ENCODE data around the gene TLCD1.

Gene TLCD1

GRCh38 chr17:28717578-28718332 lies 8.3 kb downstream of the TLCD1 start, which contains the start of gene RAB34:
RAB34 (minus strand) TSS chr17:28717868; CDS start chr17:28717266, 602 bp downstream.
- peak within 1 kb of the TSS; percentile 97 for H3K27ac ChIP-seq (ENCODE audit: low read depth, low read length)
- no CpG with 5 or more reads among the region's 60 CpGs for WGBS (ENCODE audit: extremely low coverage, insufficient coverage, low lambda C conversion rate)
- DNase-seq = peak; percentile 98

GRCh38 chr17:28716740-28717577 lies 9.1 kb downstream of the TLCD1 start:
- no peak overlapping the region for H4K8ac ChIP-seq (ENCODE audit: low read depth, low read length)
- H3K79me2 ChIP-seq (ENCODE audit: control insufficient read depth, insufficient read depth, low read length) = peaks cover 41% of the 10 kb centered on the region
- peak overlapping the region; percentile 43 for H2AK5ac ChIP-seq (ENCODE audit: low read length)
- H3K27me3 ChIP-seq (ENCODE audit: insufficient read depth, low read length, poor library complexity) = no peaks in the 10 kb centered on the region
- peaks cover 13% of the 10 kb centered on the region for H3K36me3 ChIP-seq (ENCODE audit: control insufficient read depth, insufficient read depth, low read length)
- H3K4me1 ChIP-seq (ENCODE audit: control insufficient read depth, low read depth, low read length) = peaks cover 8% of the 10 kb centered on the region
- peaks cover 23% of the 10 kb centered on the region for H3K79me1 ChIP-seq (ENCODE audit: low read length)
- no peak overlapping the region for H2BK15ac ChIP-seq (replicated peaks; ENCODE audit: low read depth)
- peak overlapping the region; percentile 98 for H3K9ac ChIP-seq (ENCODE audit: low read length)
- DNase-seq = peak; percentile 57
- H3K4ac ChIP-seq (ENCODE audit: low read depth, low read length) = peak overlapping the region; percentile 93
- no CpG with 5 or more reads among the region's 63 CpGs for WGBS (ENCODE audit: extremely low coverage, insufficient coverage, low lambda C conversion rate)
- peak overlapping the region; percentile 58 for H3K27ac ChIP-seq (ENCODE audit: low read depth, low read length)
- peak overlapping the region; percentile 89 for H3K4me3 ChIP-seq (ENCODE audit: low read length)
- H3K23ac ChIP-seq (ENCODE audit: low read length) = peak overlapping the region; percentile 92
- peak overlapping the region; percentile 73 for H3K4me2 ChIP-seq (ENCODE audit: low read length)
- H2BK120ac ChIP-seq (ENCODE audit: low read depth, low read length) = peak overlapping the region; percentile 62
- H3K18ac ChIP-seq (ENCODE audit: low read length) = peak overlapping the region; percentile 70
- H4K5ac ChIP-seq (ENCODE audit: low read length) = no peak overlapping the region
- peak overlapping the region; percentile 57 for H2BK5ac ChIP-seq (ENCODE audit: low read length)
- peak overlapping the region; percentile 96 for H3K56ac ChIP-seq (ENCODE audit: low read length)

More at GRCh38 chr17:28717578-28718332, 8.3 kb downstream of the TLCD1 start, which contains the start of gene RAB34:
- Histone ChIP-seq H3K27me3 (ENCODE audit: insufficient read depth, low read length, poor library complexity) (no peaks in the 10 kb centered on the region), H3K9ac (ENCODE audit: low read length) (peak within 1 kb of the TSS; percentile 98), H3K4me2 (ENCODE audit: low read length) (peak within 1 kb of the TSS; percentile 88), H2AK5ac (ENCODE audit: low read length) (peak within 1 kb of the TSS; percentile 99), H3K36me3 (ENCODE audit: control insufficient read depth, insufficient read depth, low read length) (peaks cover 18% of the 10 kb centered on the region), H3K18ac (ENCODE audit: low read length) (peak within 1 kb of the TSS; percentile 77), H3K4ac (ENCODE audit: low read depth, low read length) (peak within 1 kb of the TSS; percentile 93), H3K4me3 (ENCODE audit: low read length) (peak within 1 kb of the TSS; percentile 89), H4K5ac (ENCODE audit: low read length) (peak within 1 kb of the TSS; percentile 72), H3K23ac (ENCODE audit: low read length) (peak within 1 kb of the TSS; percentile 91), H3K79me1 (ENCODE audit: low read length) (peaks cover 25% of the 10 kb centered on the region), H3K79me2 (ENCODE audit: control insufficient read depth, insufficient read depth, low read length) (peaks cover 48% of the 10 kb centered on the region), H3K4me1 (ENCODE audit: control insufficient read depth, low read depth, low read length) (peaks cover 5% of the 10 kb centered on the region), H4K8ac (ENCODE audit: low read depth, low read length) (no peak within 1 kb of the TSS), H3K56ac (ENCODE audit: low read length) (peak within 1 kb of the TSS; percentile 97), H2BK5ac (ENCODE audit: low read length) (peak within 1 kb of the TSS; percentile 64), H2BK15ac (replicated peaks; ENCODE audit: low read depth) (no peak within 1 kb of the TSS), H2BK120ac (ENCODE audit: low read depth, low read length) (peak within 1 kb of the TSS; percentile 62)

GRCh38 chr17:28715217-28715616 lies 10.8 kb downstream of the TLCD1 start:
- no peak for DNase-seq
- Histone ChIP-seq H3K23ac (ENCODE audit: low read length) (no peak overlapping the region), H3K79me1 (ENCODE audit: low read length) (peaks cover 20% of the 10 kb centered on the region), H3K79me2 (ENCODE audit: control insufficient read depth, insufficient read depth, low read length) (peaks cover 25% of the 10 kb centered on the region), H3K36me3 (ENCODE audit: control insufficient read depth, insufficient read depth, low read length) (peaks cover 11% of the 10 kb centered on the region), H3K18ac (ENCODE audit: low read length) (no peak overlapping the region), H2BK5ac (ENCODE audit: low read length) (no peak overlapping the region), H3K56ac (ENCODE audit: low read length) (peak overlapping the region; percentile 38), H2BK120ac (ENCODE audit: low read depth, low read length) (no peak overlapping the region), H3K9ac (ENCODE audit: low read length) (peak overlapping the region; percentile 17), H3K4ac (ENCODE audit: low read depth, low read length) (no peak overlapping the region), H3K27me3 (ENCODE audit: insufficient read depth, low read length, poor library complexity) (no peaks in the 10 kb centered on the region), H2AK5ac (ENCODE audit: low read length) (no peak overlapping the region), H3K4me3 (ENCODE audit: low read length) (no peak overlapping the region), H4K8ac (ENCODE audit: low read depth, low read length) (no peak overlapping the region), H3K4me1 (ENCODE audit: control insufficient read depth, low read depth, low read length) (peaks cover 8% of the 10 kb centered on the region), H4K5ac (ENCODE audit: low read length) (no peak overlapping the region), H3K27ac (ENCODE audit: low read depth, low read length) (no peak overlapping the region), H3K4me2 (ENCODE audit: low read length) (no peak overlapping the region), H2BK15ac (replicated peaks; ENCODE audit: low read depth) (no peak overlapping the region)
- WGBS (ENCODE audit: extremely low coverage, insufficient coverage, low lambda C conversion rate) = no CpG with 5 or more reads among the region's 2 CpGs

GRCh38 chr17:28714281-28714680 lies 11.8 kb downstream of the TLCD1 start:
- no CpG with 5 or more reads among the region's 3 CpGs for WGBS (ENCODE audit: extremely low coverage, insufficient coverage, low lambda C conversion rate)
- no peak for DNase-seq

GRCh38 chr17:28712705-28713415 lies 13.2 kb downstream of the TLCD1 start:
- Histone ChIP-seq H3K79me2 (ENCODE audit: control insufficient read depth, insufficient read depth, low read length) (peaks cover 23% of the 10 kb centered on the region), H2AK5ac (ENCODE audit: low read length) (peak overlapping the region; percentile 46), H4K5ac (ENCODE audit: low read length) (no peak overlapping the region), H3K36me3 (ENCODE audit: control insufficient read depth, insufficient read depth, low read length) (peaks cover 11% of the 10 kb centered on the region), H2BK5ac (ENCODE audit: low read length) (no peak overlapping the region), H3K4ac (ENCODE audit: low read depth, low read length) (no peak overlapping the region), H3K9ac (ENCODE audit: low read length) (peak overlapping the region; percentile 82), H3K79me1 (ENCODE audit: low read length) (peaks cover 23% of the 10 kb centered on the region), H2BK120ac (ENCODE audit: low read depth, low read length) (no peak overlapping the region), H3K27me3 (ENCODE audit: insufficient read depth, low read length, poor library complexity) (no peaks in the 10 kb centered on the region), H4K8ac (ENCODE audit: low read depth, low read length) (no peak overlapping the region), H3K4me2 (ENCODE audit: low read length) (peak overlapping the region; percentile 0), H2BK15ac (replicated peaks; ENCODE audit: low read depth) (no peak overlapping the region), H3K4me1 (ENCODE audit: control insufficient read depth, low read depth, low read length) (peaks cover 6% of the 10 kb centered on the region), H3K23ac (ENCODE audit: low read length) (no peak overlapping the region), H3K18ac (ENCODE audit: low read length) (no peak overlapping the region), H3K56ac (ENCODE audit: low read length) (peak overlapping the region; percentile 87), H3K4me3 (ENCODE audit: low read length) (no peak overlapping the region), H3K27ac (ENCODE audit: low read depth, low read length) (peak overlapping the region; percentile 6)
- no CpG with 5 or more reads among the region's 7 CpGs for WGBS (ENCODE audit: extremely low coverage, insufficient coverage, low lambda C conversion rate)
- no peak for DNase-seq

More at GRCh38 chr17:28714281-28714680, 11.8 kb downstream of the TLCD1 start:
- Histone ChIP-seq H3K23ac (ENCODE audit: low read length) (no peak overlapping the region), H4K8ac (ENCODE audit: low read depth, low read length) (no peak overlapping the region), H2BK15ac (replicated peaks; ENCODE audit: low read depth) (no peak overlapping the region), H3K27ac (ENCODE audit: low read depth, low read length) (no peak overlapping the region), H3K4me3 (ENCODE audit: low read length) (no peak overlapping the region), H3K4ac (ENCODE audit: low read depth, low read length) (no peak overlapping the region), H3K4me2 (ENCODE audit: low read length) (no peak overlapping the region), H3K9ac (ENCODE audit: low read length) (no peak overlapping the region), H4K5ac (ENCODE audit: low read length) (no peak overlapping the region), H3K79me2 (ENCODE audit: control insufficient read depth, insufficient read depth, low read length) (peaks cover 23% of the 10 kb centered on the region), H2BK120ac (ENCODE audit: low read depth, low read length) (no peak overlapping the region), H3K79me1 (ENCODE audit: low read length) (peaks cover 23% of the 10 kb centered on the region), H2AK5ac (ENCODE audit: low read length) (no peak overlapping the region), H3K56ac (ENCODE audit: low read length) (no peak overlapping the region), H3K36me3 (ENCODE audit: control insufficient read depth, insufficient read depth, low read length) (peaks cover 11% of the 10 kb centered on the region), H2BK5ac (ENCODE audit: low read length) (no peak overlapping the region), H3K27me3 (ENCODE audit: insufficient read depth, low read length, poor library complexity) (no peaks in the 10 kb centered on the region), H3K18ac (ENCODE audit: low read length) (no peak overlapping the region), H3K4me1 (ENCODE audit: control insufficient read depth, low read depth, low read length) (peaks cover 8% of the 10 kb centered on the region)
